Occipital lobe (tissue), 2 donors: ENCODE measurements around the gene SLC22A16. TPM values are rescaled to one million over a fixed set of nuclear protein-coding genes. Genes with fewer than 3 reads are reported as not detected.

Experiments used
- DNase-seq: peaks from one replicate; lab custom pipeline; 2025; lab: John Stamatoyannopoulos, UW
- total RNA-seq: library from RNA; depleted of rRNA; stranded (reverse); fragments of >200 nt; gene quantifications from one replicate; pipeline ENCODE4 v1.2.3, GENCODE V29; 2014

The SLC22A16 gene
- total RNA-seq, 1 donor from 2014 or later: 0.31 TPM

- DNase-seq: no peak
Observed at GRCh38 chr6:110404607-110405006, 71.8 kb downstream of the SLC22A16 start.

- DNase-seq: no peak
Observed at GRCh38 chr6:110401585-110402176, 74.7 kb downstream of the SLC22A16 start.

GRCh38 chr6:110400208-110400607, 76.2 kb downstream of the SLC22A16 start:
- no peak for DNase-seq

DNA sequence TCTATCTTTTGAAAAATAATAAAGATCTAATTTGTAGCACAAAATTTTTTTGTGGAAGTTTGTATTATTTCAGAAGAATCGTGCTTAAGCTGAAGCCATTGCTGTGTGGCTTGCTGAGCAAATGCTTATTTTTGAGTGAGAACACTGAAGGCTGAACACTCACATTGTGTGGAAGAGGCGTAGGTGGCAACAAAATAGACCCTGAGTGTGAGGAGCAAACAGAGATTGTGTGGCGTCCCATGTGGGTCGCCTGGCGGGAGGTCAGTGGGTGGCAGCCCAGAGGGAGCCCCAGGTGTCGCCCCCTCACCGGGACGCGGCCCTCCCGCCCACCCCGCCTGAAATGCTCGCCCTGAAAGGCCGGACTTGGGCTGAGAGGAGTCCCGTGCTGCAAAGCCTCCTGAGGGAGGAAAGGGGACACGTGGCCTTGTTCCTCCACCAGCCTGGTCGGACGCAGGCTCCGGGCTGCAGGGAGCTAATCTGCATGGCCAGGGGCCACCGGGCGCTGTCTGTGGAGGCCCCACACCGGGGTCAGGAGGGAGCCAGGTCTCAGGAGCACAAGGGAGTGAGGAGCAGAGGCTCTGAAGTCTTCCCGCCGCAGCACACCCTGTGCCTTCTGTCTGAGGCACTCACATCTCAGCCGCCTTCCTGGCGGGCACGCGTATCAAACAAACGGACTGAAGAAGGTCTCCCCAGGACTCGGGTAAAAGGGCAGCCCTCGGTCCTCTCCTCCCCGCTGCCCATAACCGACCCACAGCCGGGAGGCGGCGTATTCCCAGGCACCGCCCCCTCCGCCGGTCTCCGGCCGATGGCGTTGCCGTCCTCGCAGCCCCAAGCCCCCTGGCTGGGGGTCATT, 77.0 kb downstream of the SLC22A16 start:
- no peak for DNase-seq

DNA sequence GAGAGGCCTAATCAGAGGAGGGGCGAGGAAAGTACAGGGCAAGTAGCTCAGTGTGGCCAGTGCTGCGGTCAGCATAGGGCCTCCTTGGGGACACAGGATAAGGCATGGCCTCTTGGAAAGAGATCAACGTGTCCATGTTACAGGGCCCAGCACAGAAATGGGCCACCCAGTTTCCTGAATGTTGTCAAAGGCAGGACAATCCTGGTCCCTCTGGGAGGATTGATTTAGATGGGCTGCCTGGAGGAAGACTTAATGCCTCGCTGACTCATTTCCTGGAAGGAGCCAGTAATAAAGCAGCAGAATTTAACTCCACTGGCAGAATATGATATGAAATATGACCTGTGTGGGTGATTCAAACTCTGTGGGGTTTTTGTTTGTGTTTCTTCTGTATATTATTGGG, 77.6 kb downstream of the SLC22A16 start:
- DNase-seq: no peak

GRCh38 chr6:110395221-110395620, 81.2 kb downstream of the SLC22A16 start:
- no peak for DNase-seq

GRCh38 chr6:110394409-110394808, 82.0 kb downstream of the SLC22A16 start:
- no peak for DNase-seq

DNA sequence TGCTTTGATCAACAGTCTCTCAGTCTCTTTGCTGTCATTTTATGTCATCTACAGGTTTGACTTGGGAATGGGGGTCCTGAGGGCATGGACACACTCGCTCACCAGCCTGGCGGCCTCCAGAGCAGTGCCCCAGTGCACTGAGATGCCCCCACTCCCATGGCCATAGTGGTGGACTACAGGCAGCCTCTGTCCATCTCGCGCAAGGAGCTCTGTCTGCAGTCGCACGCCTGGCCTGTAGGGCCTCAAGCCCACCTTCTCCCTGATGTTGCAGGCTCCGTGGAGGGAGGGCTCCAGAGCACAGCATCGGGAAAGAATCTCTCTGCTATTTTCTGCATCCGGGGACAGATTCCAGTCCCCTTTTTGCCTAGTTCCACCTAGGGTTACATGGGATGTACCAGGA, 83.7 kb downstream of the SLC22A16 start:
- DNase-seq: no peak

DNA sequence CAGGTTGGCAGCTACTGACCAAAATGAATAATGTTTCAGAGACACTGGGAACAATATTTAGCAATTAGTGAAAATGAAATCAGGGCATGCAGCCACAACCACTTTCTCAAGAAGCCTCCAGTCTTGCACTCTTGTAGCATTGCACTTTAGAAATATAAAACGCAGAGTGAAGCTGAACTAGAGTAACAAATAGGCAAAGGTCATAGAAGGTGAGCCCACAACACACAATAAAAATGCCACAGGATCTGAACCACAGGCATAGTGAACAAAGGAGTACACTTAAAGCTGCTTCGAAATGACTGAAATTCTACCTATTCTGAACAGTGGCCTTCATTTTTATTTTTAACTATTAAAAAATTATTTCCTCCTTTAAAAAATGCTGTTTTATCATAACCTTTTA, 86.0 kb downstream of the SLC22A16 start:
- no peak for DNase-seq

DNA sequence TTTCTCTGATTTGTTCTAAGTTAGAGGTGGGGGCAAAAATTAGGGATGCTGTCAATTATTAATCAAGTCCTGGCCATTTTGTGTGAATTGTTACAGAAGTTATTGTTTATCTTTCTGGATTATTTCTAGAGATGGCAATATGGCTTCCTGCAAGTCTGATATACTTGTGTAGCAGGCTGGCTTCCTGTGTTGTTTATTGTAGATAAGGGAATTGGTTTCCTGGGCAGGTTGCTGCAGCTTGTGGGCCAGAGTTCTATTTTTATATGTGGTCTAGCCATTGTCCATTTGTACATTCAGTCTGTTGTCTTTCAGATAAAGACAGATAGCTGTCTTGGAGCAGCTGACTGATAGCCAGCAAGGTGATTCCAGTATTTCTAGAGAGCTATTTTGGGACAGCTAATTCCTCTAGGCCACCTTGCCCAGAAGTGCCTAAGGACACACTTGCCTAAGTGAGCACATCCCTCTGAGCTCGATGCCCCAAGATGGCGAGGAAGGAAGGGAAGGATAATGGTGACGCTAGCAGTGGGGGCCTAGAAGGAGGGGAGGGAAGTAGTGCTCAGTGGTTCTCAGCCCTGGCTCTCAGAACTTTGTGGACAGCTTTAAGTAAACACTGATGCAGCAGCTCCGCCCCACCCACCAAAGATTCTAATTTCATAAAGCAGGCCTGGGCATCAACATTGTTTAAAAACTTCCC, 86.6 kb downstream of the SLC22A16 start:
- DNase-seq: no peak

DNA sequence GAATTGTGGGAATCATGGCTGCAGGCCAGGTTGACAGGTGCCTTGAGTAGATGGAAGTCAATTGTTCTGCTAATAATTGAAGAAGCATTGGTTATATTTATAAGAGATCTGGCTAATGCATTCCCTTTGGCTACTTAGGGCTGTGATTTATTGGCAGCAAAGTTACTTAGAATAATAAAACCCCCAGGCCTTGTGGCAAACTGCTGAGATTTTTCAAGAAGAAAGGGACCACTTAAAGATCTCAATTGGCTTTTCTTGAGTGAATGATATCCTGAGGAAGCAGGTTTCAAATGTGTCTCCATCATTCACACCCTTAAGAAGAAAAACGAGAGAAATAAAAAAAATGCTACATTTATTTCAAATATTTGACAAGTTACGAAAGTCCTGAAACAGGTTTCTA, 88.4 kb downstream of the SLC22A16 start:
- no peak for DNase-seq

- DNase-seq: no peak
Observed at GRCh38 chr6:110385458-110385863, 91.0 kb downstream of the SLC22A16 start.

- no peak for DNase-seq
Observed at GRCh38 chr6:110378552-110378951, 97.9 kb downstream of the SLC22A16 start.

Other genes starting within 250 kb of the SLC22A16 start
- 2.5 TPM for gene METTL24, start 118.3 kb downstream of the SLC22A16 start, total RNA-seq
- 0.16 TPM for gene DDO, start 61.0 kb downstream of the SLC22A16 start, total RNA-seq